ENCODE measurements around the gene PLCD1. TPM values are rescaled to one million over a fixed set of nuclear protein-coding genes. Genes with fewer than 3 reads are reported as not detected.
A peak's percentile ranks its signal among the peaks of the same experiment; 100 is the strongest.

The PLCD1 gene
- total RNA-seq, 2 donors from 2014 or later = 8.7 to 15.5 TPM

DNA sequence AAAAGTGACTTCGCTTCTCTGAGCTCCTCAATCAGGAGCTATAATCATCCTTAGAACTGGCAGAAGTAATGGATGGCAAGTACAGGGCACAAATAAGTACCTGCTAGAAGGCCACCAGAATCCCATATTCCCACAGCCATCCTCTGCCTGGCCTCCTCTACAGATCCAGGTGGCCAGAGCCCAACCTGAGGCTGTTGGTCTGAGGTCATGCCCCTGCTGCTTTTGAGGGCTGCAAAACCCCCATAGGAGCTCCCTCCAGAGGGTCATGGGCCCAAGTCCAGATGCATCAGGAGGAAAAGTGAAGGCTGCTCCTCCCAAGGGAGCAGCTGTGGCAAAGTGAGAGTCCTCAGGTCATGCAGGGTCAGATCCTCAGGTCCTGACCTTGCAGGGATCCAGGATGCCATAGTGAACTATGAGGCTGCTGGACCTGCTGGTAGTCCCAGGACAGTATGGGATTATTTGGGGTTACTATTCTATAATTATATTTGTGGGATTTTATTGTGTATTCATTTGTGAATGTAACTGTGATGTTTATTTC lies 3.0 kb upstream of the PLCD1 start:
- no peak overlapping the region for H3K4me3 ChIP-seq
- TF ChIP-seq, protein P1, sequence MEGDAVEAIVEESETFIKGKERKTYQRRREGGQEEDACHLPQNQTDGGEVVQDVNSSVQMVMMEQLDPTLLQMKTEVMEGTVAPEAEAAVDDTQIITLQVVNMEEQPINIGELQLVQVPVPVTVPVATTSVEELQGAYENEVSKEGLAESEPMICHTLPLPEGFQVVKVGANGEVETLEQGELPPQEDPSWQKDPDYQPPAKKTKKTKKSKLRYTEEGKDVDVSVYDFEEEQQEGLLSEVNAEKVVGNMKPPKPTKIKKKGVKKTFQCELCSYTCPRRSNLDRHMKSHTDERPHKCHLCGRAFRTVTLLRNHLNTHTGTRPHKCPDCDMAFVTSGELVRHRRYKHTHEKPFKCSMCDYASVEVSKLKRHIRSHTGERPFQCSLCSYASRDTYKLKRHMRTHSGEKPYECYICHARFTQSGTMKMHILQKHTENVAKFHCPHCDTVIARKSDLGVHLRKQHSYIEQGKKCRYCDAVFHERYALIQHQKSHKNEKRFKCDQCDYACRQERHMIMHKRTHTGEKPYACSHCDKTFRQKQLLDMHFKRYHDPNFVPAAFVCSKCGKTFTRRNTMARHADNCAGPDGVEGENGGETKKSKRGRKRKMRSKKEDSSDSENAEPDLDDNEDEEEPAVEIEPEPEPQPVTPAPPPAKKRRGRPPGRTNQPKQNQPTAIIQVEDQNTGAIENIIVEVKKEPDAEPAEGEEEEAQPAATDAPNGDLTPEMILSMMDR (IDR thresholded peaks at IDR 0.05) = no peak
- H3K27me3 ChIP-seq = no peaks in the 10 kb centered on the region
- H3K9me3 ChIP-seq = no peaks in the 10 kb centered on the region
- H3K36me3 ChIP-seq = no peaks in the 10 kb centered on the region
- peaks cover 0 to 27% of the 10 kb centered on the region in 2 donors for H3K4me1 ChIP-seq
- no peak for DNase-seq (ENCODE audit: low spot score)
- no peak overlapping the region for H3K27ac ChIP-seq

DNA sequence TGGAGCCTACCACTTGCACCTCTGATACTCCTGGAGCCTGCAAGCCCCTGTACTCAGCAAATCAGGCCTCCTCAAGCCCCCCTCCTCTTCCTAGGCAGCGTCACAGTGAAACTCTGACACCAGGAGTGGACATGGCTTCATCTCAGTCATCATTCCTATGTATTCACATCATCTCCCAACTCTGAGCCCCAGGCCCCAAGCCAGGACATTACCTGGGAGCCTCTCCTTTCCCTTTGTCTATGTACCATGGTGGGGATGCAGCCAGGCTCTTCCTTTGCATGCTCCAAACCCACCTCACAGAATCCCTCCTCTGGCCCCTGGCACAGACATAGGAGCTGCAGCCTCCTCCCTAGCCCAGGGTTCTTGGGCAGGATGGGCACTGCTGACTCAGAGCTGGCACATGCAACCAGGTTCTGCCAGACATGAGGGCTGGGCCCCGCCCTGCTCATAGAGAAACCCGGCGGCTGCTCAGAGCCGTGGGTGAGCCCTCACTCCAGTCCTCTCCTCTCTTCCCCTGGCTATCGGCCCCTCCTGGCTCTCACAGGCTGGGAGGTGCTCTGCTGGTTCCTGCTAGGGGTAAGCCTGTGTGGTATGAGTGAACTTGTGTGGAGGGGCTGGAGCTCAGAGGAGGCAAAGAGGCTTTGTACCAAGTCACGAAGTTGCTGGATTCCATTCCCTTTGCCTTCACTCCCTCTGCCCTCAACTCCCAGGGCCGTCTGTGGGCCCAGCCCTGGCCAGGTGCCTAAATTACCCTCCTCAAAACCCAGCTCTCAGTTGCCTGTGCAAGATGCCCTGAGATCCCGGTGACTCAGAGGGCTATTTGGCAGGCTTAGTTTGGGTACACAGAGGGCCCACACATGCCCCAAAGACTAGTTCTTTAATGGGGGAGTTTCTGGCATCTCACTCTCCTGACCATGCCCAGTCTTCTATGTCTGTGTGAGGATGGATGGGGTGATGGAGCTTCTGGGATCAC lies 1.9 kb upstream of the PLCD1 start:
- H3K27ac ChIP-seq = peak overlapping the region in 1 of 2 donors; percentile 90
- no peak for DNase-seq (ENCODE audit: low spot score)
- TF ChIP-seq, protein P1 (IDR thresholded peaks at IDR 0.05) = no peak
- H3K4me1 ChIP-seq = peaks cover 0 to 27% of the 10 kb centered on the region in 2 donors
- no peaks in the 10 kb centered on the region for H3K36me3 ChIP-seq
- no peaks in the 10 kb centered on the region for H3K27me3 ChIP-seq
- H3K9me3 ChIP-seq = no peaks in the 10 kb centered on the region
- H3K4me3 ChIP-seq = no peak overlapping the region

DNA sequence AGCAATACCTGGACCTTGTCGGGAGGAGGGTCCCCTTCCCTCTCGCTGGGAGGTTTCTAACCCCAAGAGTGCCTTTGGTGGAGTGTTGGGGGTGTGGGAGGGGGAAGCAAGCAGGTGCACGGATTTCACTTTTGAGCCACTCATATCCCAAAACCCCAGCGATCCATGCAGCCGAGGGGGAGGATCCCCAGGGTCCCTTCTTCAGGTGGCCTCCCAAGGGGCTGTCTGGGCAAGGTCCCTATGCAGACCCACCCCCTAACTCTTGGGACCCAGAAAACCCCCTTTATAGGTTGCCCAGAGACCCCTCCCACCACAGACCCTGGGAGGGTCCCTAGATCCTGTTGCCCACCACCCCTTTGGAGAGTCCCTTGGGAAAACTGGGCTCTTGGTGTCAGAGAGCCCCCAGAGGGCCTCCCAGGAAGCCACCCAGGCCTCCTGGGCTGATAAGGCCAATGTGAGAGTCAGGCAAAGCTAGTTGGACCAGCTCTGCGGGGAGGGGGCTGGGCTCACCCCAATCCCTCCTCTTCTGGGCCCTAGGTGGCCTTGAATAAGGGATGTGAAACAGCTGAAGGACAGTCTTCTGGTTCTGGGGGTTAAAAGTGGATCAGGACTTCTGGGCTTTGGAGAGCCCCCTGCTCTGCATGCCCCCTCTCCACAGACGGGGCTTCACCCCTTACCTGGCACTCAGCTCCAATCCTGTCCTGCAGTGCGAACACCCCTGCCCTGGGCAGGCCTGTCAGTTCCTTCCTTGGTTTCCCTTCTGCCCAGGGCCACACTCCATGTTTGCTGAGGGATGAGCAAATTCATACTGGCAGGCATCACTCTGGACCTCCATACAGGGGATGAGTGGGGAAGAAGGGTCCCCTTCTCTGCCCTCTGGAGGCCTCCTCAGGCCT lies 932 bp upstream of the PLCD1 start:
- Histone ChIP-seq H3K27me3 (no peaks in the 10 kb centered on the region), H3K27ac (peak overlapping the region; percentile 85 to 90), H3K36me3 (no peaks in the 10 kb centered on the region), H3K4me1 (peaks cover 0 to 35% of the 10 kb centered on the region in 2 donors), H3K9me3 (no peaks in the 10 kb centered on the region), H3K4me3 (peak overlapping the region; percentile 50 to 83)
- TF ChIP-seq, protein P1 (IDR thresholded peaks at IDR 0.05) = no peak
- no peak for DNase-seq (ENCODE audit: low spot score)

DNA sequence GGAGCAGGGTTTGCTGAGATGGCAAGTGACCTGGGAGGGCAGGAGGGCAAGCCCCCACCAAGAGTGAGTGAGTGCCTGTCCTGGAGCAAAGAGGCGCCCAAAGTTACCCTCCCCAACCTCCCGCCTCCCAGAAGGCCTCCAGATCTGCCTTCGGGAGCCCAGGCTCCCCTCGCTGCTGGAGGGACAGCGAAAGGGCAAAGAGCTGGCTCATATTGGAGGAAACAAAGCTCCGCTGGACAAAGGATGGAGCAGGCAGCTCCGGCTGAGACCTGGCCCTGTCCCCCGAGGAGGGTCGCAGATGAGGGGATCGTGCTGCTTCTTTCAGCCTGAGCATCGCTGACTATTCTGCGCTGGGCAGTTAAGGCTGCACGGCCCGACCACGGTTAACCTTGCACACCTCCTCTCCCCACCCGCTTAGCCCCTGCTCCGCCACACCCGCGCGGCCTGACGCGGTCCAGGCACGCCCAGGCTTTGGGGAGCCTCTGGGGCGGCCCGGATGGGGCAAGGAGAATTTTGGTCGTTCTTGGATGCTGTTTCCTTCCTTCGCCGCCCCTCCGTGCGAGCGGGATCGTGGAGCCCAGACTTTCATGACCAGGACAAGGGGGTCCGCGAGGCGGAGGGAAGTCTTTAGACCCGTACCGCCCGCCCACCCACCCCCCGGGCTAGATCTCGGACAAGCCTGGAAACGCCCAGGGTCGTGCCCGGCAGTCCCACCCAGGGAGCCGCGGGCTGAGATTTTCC lies 651 bp downstream of the PLCD1 start:
- peak overlapping the region; percentile 85 to 90 for H3K27ac ChIP-seq
- peak overlapping the region; percentile 50 to 83 for H3K4me3 ChIP-seq
- H3K4me1 ChIP-seq = peaks cover 0 to 41% of the 10 kb centered on the region in 2 donors
- TF ChIP-seq, protein P1 (IDR thresholded peaks at IDR 0.05) = no peak
- H3K36me3 ChIP-seq = no peaks in the 10 kb centered on the region
- DNase-seq (ENCODE audit: low spot score) = no peak
- H3K9me3 ChIP-seq = no peaks in the 10 kb centered on the region
- H3K27me3 ChIP-seq = no peaks in the 10 kb centered on the region
